Lung (tissue), 12 donors: ENCODE data around the gene TMEM270. TPM values are rescaled to one million over a fixed set of nuclear protein-coding genes. Genes with fewer than 3 reads are reported as not detected.

ENCODE experiments used
- ATAC-seq: fragments of 200-7000 bp; cut with Tn5 transposase; one replicate; pipeline ENCODE4 v1.9.1; 2020; ENCODE audit warnings: moderate number of reproducible peaks; ENCODE audit not compliant: insufficient read depth, low FRiP score
- DNase-seq, 3 donors: peaks; one replicate each; pipeline ENCODE4 v3.0.0-alpha.2; 2013 to 2017
- H3K27ac ChIP-seq, 2 donors: one replicate each; pipeline ENCODE4 v1.5.1; 2013; ENCODE audit warnings: mild to moderate bottlenecking in 2 of 2, moderate library complexity in 2 of 2, control low read depth in 1 of 2, inconsistent platforms in 1 of 2, low read depth in 1 of 2, low read length in 1 of 2
- H3K27me3 ChIP-seq, 3 donors: one replicate each; pipeline ENCODE4 v1.5.1; 2013; ENCODE audit warnings: low read length in 2 of 3; ENCODE audit not compliant: control insufficient read depth in 3 of 3, insufficient read depth in 3 of 3
- H3K36me3 ChIP-seq, 4 donors: one replicate each; pipeline ENCODE4 v1.5.1; 2013; ENCODE audit warnings: low read length in 4 of 4, mild to moderate bottlenecking in 1 of 4, moderate library complexity in 1 of 4; ENCODE audit not compliant: control insufficient read depth in 4 of 4, insufficient read depth in 4 of 4
- H3K4me1 ChIP-seq, 5 donors: one replicate each; pipeline ENCODE4 v1.5.1; 2013; ENCODE audit warnings: low read length in 5 of 5, mild to moderate bottlenecking in 2 of 5, moderate library complexity in 1 of 5; ENCODE audit not compliant: control insufficient read depth in 5 of 5, insufficient read depth in 5 of 5
- H3K4me3 ChIP-seq: one replicate; pipeline ENCODE4 v1.5.1; 2013; ENCODE audit warnings: mild to moderate bottlenecking, control low read depth, moderate library complexity
- H3K9ac ChIP-seq, 2 donors: one replicate each; pipeline ENCODE4 v1.5.1; 2013; ENCODE audit warnings: low read length in 2 of 2, control low read depth in 1 of 2; ENCODE audit not compliant: insufficient read depth in 1 of 2
- H3K9me3 ChIP-seq, 4 donors: one replicate each; pipeline ENCODE4 v1.5.1; 2013; ENCODE audit warnings: low read length in 3 of 4, mild to moderate bottlenecking in 1 of 4, moderate library complexity in 1 of 4; ENCODE audit not compliant: control insufficient read depth in 4 of 4, insufficient read depth in 3 of 4
- CTCF ChIP-seq: IDR thresholded peaks from 2 replicates; pipeline ENCODE4 v1.5.1; 2012; ENCODE audit warnings: mild to moderate bottlenecking; ENCODE audit errors: control extremely low read depth, extremely low read depth
- WGBS, 2 donors: extraction: QIAGEN DNeasy Blood & Tissue Kit; methylation state at CpG; one replicate each; pipeline ENCODE4 v1.1.7; 2013; 5-methylcytosine and 5-hydroxymethylcytosine counted together
- polyA plus RNA-seq, 2 donors: library from polyadenylated mRNA; stranded (reverse); fragments of 200-250 nt; gene quantifications; one replicate each; pipeline ENCODE4 v1.2.1, GENCODE V29; 2013
- total RNA-seq, 2 donors: library from RNA; depleted of rRNA in 1 of 2; stranded (reverse); fragments of >200 nt in 1 of 2; gene quantifications; one replicate each; pipeline ENCODE4 v1.2.1, GENCODE V29; 2014 to 2021
- donor health status: control.
- donor health status: control.
- donor health status: Bipolar disorder and iron deficiency.
- donor health status: healthy.
- donor health status: DM: yes; HTN: yes; CAD: no.

The TMEM270 gene
- total and polyA plus RNA-seq, 4 donors = 0.19 to 1.1 (median 0.20) TPM; not detected in 1

GRCh38 chr7:73869011-73869798 is 8.2 kb downstream of the TMEM270 start:
- no peak for ATAC-seq

GRCh38 chr7:73870041-73870492 is 9.1 kb downstream of the TMEM270 start:
- no peaks in the 10 kb centered on the region for H3K36me3 ChIP-seq
- no peak overlapping the region for H3K9ac ChIP-seq
- peak overlapping the region in 1 of 2 donors; percentile 58 for H3K27ac ChIP-seq
- DNase-seq = peak in 2 of 3 donors; percentile 27 to 47
- H3K4me1 ChIP-seq = peaks cover 0 to 34% (median 12%) of the 10 kb centered on the region in 5 donors
- 55 to 82% methylated on average over 15 of the region's 15 CpGs for WGBS, 2 donors
- ATAC-seq = no peak
- no peak overlapping the region for H3K4me3 ChIP-seq
- no peaks in the 10 kb centered on the region for H3K27me3 ChIP-seq
- TF ChIP-seq CTCF = no peak
- no peaks in the 10 kb centered on the region for H3K9me3 ChIP-seq

More at GRCh38 chr7:73869011-73869798, 8.2 kb downstream of the TMEM270 start:
- H3K4me1 ChIP-seq = peaks cover 0 to 34% (median 12%) of the 10 kb centered on the region in 5 donors
- DNase-seq = peak; percentile 42 to 69 (median 52)
- H3K27me3 ChIP-seq = no peaks in the 10 kb centered on the region
- no peaks in the 10 kb centered on the region for H3K9me3 ChIP-seq
- no peak for TF ChIP-seq CTCF
- no peak overlapping the region for H3K4me3 ChIP-seq
- no peak overlapping the region for H3K9ac ChIP-seq
- 45 to 70% methylated on average over 22 to 24 of the region's 24 CpGs for WGBS, 2 donors
- H3K36me3 ChIP-seq = no peaks in the 10 kb centered on the region
- peak overlapping the region in 1 of 2 donors; percentile 23 for H3K27ac ChIP-seq

- DNase-seq = no peak
- no peaks in the 10 kb centered on the region for H3K36me3 ChIP-seq
- no peak for ATAC-seq
- TF ChIP-seq CTCF = no peak
- WGBS, 2 donors = 80 to 87% methylated on average over 20 of the region's 20 CpGs
- peak overlapping the region in 1 of 2 donors; percentile 34 for H3K27ac ChIP-seq
- no peaks in the 10 kb centered on the region for H3K9me3 ChIP-seq
- peaks cover 0 to 34% (median 12%) of the 10 kb centered on the region in 5 donors for H3K4me1 ChIP-seq
- no peak overlapping the region for H3K9ac ChIP-seq
- no peaks in the 10 kb centered on the region for H3K27me3 ChIP-seq
- H3K4me3 ChIP-seq = no peak overlapping the region
Observed at GRCh38 chr7:73871163-73872011, 10.4 kb downstream of the TMEM270 start.
